ENCODE results near the gene RAPGEF4.

The RAPGEF4 gene

GRCh38 chr2:172865422-172865821, 129.8 kb downstream of the RAPGEF4 start:
- no peak for DNase-seq

GRCh38 chr2:172869861-172870260, 134.2 kb downstream of the RAPGEF4 start:
- no peak for DNase-seq

- DNase-seq: no peak
Observed at GRCh38 chr2:172870396-172870795, 134.8 kb downstream of the RAPGEF4 start.

- DNase-seq: no peak
Observed at GRCh38 chr2:172877826-172878225, 142.2 kb downstream of the RAPGEF4 start.

GRCh38 chr2:172878260-172878659, 142.6 kb downstream of the RAPGEF4 start:
- DNase-seq: no peak

GRCh38 chr2:172884336-172884735, 148.7 kb downstream of the RAPGEF4 start:
- no peak for DNase-seq

- DNase-seq: no peak
Observed at GRCh38 chr2:172885996-172886395, 150.4 kb downstream of the RAPGEF4 start.

- no peak for DNase-seq
Observed at GRCh38 chr2:172887280-172887679, 151.6 kb downstream of the RAPGEF4 start.

- DNase-seq: peak; percentile 51
Observed at GRCh38 chr2:172888714-172889669, 153.3 kb downstream of the RAPGEF4 start.

- no peak for DNase-seq
Observed at GRCh38 chr2:172889768-172890430, 154.3 kb downstream of the RAPGEF4 start.

GRCh38 chr2:172893111-172893510, 157.5 kb downstream of the RAPGEF4 start:
- DNase-seq: no peak

GRCh38 chr2:172893671-172894070, 158.0 kb downstream of the RAPGEF4 start:
- no peak for DNase-seq

- DNase-seq: no peak
Observed at GRCh38 chr2:172894689-172895387, 159.2 kb downstream of the RAPGEF4 start.

GRCh38 chr2:172896661-172897081, 161.0 kb downstream of the RAPGEF4 start:
- DNase-seq: no peak

- no peak for DNase-seq
Observed at GRCh38 chr2:172900871-172901270, 165.2 kb downstream of the RAPGEF4 start.

- no peak for DNase-seq
Observed at GRCh38 chr2:172901913-172902312, 166.3 kb downstream of the RAPGEF4 start.

GRCh38 chr2:172904236-172904635, 168.6 kb downstream of the RAPGEF4 start:
- DNase-seq: no peak

GRCh38 chr2:172905937-172906811, 170.5 kb downstream of the RAPGEF4 start:
- no peak for DNase-seq

- no peak for DNase-seq
Observed at GRCh38 chr2:172908275-172908674, 172.6 kb downstream of the RAPGEF4 start.

GRCh38 chr2:172909454-172909853, 173.8 kb downstream of the RAPGEF4 start:
- DNase-seq: no peak

- no peak for DNase-seq
Observed at GRCh38 chr2:172912266-172912665, 176.6 kb downstream of the RAPGEF4 start.

GRCh38 chr2:172914341-172915008, 178.8 kb downstream of the RAPGEF4 start:
- DNase-seq: no peak

Data from NCI-H345 (cell line).